MCF 10A (cell line): ENCODE measurements around the gene PTPRT. TPM values are rescaled to one million over a fixed set of nuclear protein-coding genes. Genes with fewer than 3 reads are reported as not detected.

ENCODE experiments used
- BruUV-seq: library from RNA; stranded (reverse); fragments of 400-500 nt; replicated peaks from 2 replicates; lab custom pipeline; 2021; lab: Mats Ljungman, UMichigan
- CTCF ChIA-PET: fragments of 300-600 bp; sonication (Branson Sonifier 250); formaldehyde crosslinking; extraction: SDS; loops from one replicate; lab custom pipeline; 2021; ENCODE audit warnings: antibody characterized with exemption, inconsistent platforms; lab: Yijun Ruan, JAX
- POLR2A ChIA-PET: fragments of 300-600, 350-650 bp; sonication (Branson Sonifier 250); formaldehyde crosslinking; extraction: SDS; loops from one replicate; lab custom pipeline; 2020; ENCODE audit warnings: antibody characterized with exemption, inconsistent platforms; lab: Yijun Ruan, JAX
- DNase-seq: peaks from one replicate; pipeline ENCODE4 v3.0.0-alpha.2; 2018; ENCODE audit not compliant: unreplicated experiment
- H3K27ac Mint-ChIP-seq: one replicate; pipeline ENCODE4 v1.8.0; 2022; ENCODE audit warnings: mild to moderate bottlenecking, low read depth, mixed read lengths; ENCODE audit not compliant: unreplicated experiment
- H3K27me3 Mint-ChIP-seq: one replicate; pipeline ENCODE4 v1.8.0; 2022; ENCODE audit warnings: mixed read lengths; ENCODE audit not compliant: insufficient read depth, unreplicated experiment
- H3K36me3 Mint-ChIP-seq: one replicate; pipeline ENCODE4 v1.8.0; 2022; ENCODE audit warnings: mild to moderate bottlenecking, moderate library complexity, mixed read lengths; ENCODE audit not compliant: insufficient read depth, unreplicated experiment
- H3K4me1 Mint-ChIP-seq: one replicate; pipeline ENCODE4 v1.8.0; 2022; ENCODE audit warnings: mixed read lengths; ENCODE audit not compliant: insufficient read depth, unreplicated experiment
- H3K4me3 Mint-ChIP-seq: one replicate; pipeline ENCODE4 v1.8.0; 2022; ENCODE audit warnings: mild to moderate bottlenecking, moderate library complexity, mixed read lengths; ENCODE audit not compliant: unreplicated experiment
- H3K9me3 Mint-ChIP-seq: one replicate; pipeline ENCODE4 v1.8.0; 2022; ENCODE audit warnings: mixed read lengths; ENCODE audit not compliant: unreplicated experiment
- CTCF ChIP-seq: fragments of 200-600 bp; IDR thresholded peaks from one replicate; pipeline ENCODE4 v1.8.0; 2022; ENCODE audit warnings: antibody characterized with exemption, mild to moderate bottlenecking; ENCODE audit not compliant: unreplicated experiment
- intact Hi-C: fragments of 100-400 bp; cut with micrococcal nuclease; formaldehyde crosslinking; loops from 2 replicates; pipeline ENCODE4 v1.14.1; 2022
- total RNA-seq: library from RNA; stranded (reverse); gene quantifications from 2 replicates; pipeline ENCODE4 v1.2.3, GENCODE V29; 2022

The PTPRT gene
- total RNA-seq, 1 experiment from 2014 or later = not detected

- POLR2A ChIA-PET = no interaction called here
- TF ChIP-seq CTCF = no peak
- no peak for DNase-seq
- H3K27me3 Mint-ChIP-seq = no peaks in the 10 kb centered on the region
- H3K36me3 Mint-ChIP-seq = no peaks in the 10 kb centered on the region
- CTCF ChIA-PET = interaction anchor here (0.7 kb wide), 1 partner anchor 594 kb away, joined by 3 read pairs; no protein-coding TSS in a partner anchor
- H3K9me3 Mint-ChIP-seq = peaks cover 80% of the 10 kb centered on the region
- no peak overlapping the region for H3K4me3 Mint-ChIP-seq
- no peaks in the 10 kb centered on the region for H3K4me1 Mint-ChIP-seq
- BruUV-seq = no TSS peak
- intact Hi-C loops = no loop called here
- H3K27ac Mint-ChIP-seq = no peak overlapping the region
Measured at GRCh38 chr20:42378826-42379225, 810.9 kb downstream of the PTPRT start.

- ChIA-PET CTCF (interaction anchor here (0.6 kb wide), 1 partner anchor 1177 kb away, joined by 3 read pairs; no protein-coding TSS in a partner anchor), POLR2A (no interaction called here)
- no peak for DNase-seq
- H3K4me3 Mint-ChIP-seq = no peak overlapping the region
- intact Hi-C loops = no loop called here
- H3K4me1 Mint-ChIP-seq = no peaks in the 10 kb centered on the region
- H3K9me3 Mint-ChIP-seq = peaks cover 60% of the 10 kb centered on the region
- no peaks in the 10 kb centered on the region for H3K27me3 Mint-ChIP-seq
- TF ChIP-seq CTCF = no peak
- no TSS peak for BruUV-seq
- H3K36me3 Mint-ChIP-seq = no peaks in the 10 kb centered on the region
- no peak overlapping the region for H3K27ac Mint-ChIP-seq
Measured at GRCh38 chr20:42376131-42376530, 813.6 kb downstream of the PTPRT start.

- Mint-ChIP-seq H3K4me3 (no peak overlapping the region), H3K9me3 (peaks cover 67% of the 10 kb centered on the region), H3K27me3 (no peaks in the 10 kb centered on the region), H3K27ac (no peak overlapping the region), H3K4me1 (no peaks in the 10 kb centered on the region), H3K36me3 (no peaks in the 10 kb centered on the region)
- no peak for TF ChIP-seq CTCF
- POLR2A ChIA-PET = no interaction called here
- CTCF ChIA-PET = no interaction called here
- BruUV-seq = no TSS peak
- intact Hi-C loops = no loop called here
- no peak for DNase-seq
Measured at GRCh38 chr20:42373049-42373448, 816.7 kb downstream of the PTPRT start.

- Mint-ChIP-seq H3K27me3 (no peaks in the 10 kb centered on the region), H3K4me3 (no peak overlapping the region), H3K27ac (no peak overlapping the region), H3K36me3 (no peaks in the 10 kb centered on the region), H3K4me1 (no peaks in the 10 kb centered on the region), H3K9me3 (peaks cover 56% of the 10 kb centered on the region)
- ChIA-PET POLR2A (no interaction called here), CTCF (no interaction called here)
- intact Hi-C loops = no loop called here
- no peak for TF ChIP-seq CTCF
- no TSS peak for BruUV-seq
- DNase-seq = no peak
Measured at GRCh38 chr20:42370075-42370474, 819.6 kb downstream of the PTPRT start.
